ENCODE results near the gene NKX1-2. TPM values are rescaled to one million over a fixed set of nuclear protein-coding genes. Genes with fewer than 3 reads are reported as not detected.
A peak's percentile ranks its signal among the peaks of the same experiment; 100 is the strongest.

NKX1-2 gene
- 0.05 TPM for total RNA-seq

DNA sequence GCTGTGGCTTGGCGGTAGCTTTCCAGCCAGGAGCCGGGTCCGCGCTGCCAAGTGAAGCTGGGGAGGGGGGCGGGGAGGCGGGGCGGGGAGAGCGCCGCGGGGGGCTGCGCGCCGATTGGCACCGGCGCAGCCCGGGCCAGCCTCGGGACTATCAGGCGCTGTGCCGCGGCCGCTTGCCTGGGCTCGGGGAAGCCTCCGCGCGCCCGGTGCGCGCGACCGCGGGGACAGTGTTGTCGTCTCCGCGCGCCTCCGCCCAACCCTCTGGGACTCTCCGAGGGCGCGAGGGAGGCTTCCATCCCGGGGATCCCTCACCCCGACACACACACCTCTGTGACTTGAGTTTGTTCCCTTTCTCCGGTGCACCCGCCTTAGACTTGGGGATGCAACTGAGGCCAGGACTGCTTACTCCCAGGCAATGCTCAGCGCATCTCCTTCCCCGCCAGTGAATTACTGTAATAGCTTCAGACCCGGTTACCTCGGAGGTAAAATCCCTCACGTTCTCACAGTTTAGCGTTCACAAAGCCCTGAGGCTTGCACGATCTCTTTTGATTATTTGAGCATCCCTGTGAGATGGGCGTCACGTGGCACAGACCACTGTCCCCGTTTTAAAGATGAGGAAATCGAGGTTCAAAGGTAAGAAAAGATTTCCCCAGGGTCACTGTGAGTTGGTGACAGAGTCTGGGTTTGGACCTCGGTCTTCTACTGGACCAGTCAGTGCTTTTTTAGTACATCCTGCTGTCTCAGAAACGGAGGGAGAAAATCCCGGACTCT is at the start of gene NKX1-2:
TSS of gene NKX1-2 (minus strand) at position 24 of the 771 bp plus-strand sequence. CDS start 92 bp downstream, outside the sequence.
- DNase-seq (ENCODE audit: low spot score), result no peak
- ATAC-seq, result peak; percentile 53

DNA sequence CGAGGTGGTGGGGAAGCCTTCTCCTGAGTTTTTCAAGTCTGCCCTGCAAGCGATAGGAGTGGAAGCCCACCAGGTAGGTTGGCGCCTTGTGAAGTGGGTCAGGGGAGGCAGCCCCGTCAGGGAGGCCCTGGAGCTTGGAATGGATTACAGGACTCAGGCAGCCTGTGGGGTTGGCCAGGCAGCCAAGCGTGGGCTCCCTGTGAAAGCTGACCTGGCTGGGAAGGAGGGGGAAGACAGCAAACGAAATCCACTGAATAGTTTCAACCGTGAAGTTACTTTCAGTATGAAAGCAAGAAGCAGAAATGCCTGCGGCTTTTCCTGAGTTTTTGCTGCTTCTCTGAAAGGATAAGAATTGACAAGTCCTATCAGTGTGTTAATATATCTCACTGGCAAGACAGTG is 48.2 kb upstream of the NKX1-2 start:
- DNase-seq (ENCODE audit: low spot score) (no peak), ATAC-seq (no peak)

DNA sequence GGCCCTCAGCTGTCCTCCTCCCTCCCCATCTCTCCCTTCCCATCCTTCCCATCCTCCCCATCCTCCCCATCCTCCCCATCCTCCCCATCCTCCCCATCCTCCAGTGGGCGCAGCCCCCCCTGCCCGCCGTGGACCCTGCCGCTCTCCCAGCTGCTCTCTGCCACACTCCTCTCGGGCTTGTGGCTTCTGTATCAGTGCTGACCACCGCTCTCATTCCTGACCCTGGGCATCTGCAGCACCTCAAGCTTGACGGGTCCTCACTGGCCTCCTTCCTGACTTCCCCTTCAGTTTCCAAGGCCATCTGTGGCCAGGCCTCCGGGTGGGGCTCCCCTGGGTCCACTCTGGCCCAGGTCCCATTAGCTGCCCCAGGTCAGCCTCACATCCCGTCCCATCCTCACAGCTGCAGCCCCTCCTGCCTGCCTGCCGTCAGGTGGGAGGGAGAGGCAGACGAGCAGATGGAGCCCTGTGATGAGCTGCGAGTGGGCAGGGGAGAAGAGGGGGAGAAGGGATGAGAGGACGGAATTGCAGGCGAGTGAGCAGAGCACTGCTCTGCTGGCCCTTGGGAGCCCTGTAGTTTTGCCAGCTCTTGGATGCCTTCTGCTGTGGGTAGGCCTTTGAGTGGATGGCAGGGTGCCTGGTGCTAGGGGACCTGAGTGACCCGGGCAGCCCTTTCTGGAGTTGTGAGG is 47.5 kb upstream of the NKX1-2 start:
- ATAC-seq (peak; percentile 45), DNase-seq (ENCODE audit: low spot score) (no peak)

DNA sequence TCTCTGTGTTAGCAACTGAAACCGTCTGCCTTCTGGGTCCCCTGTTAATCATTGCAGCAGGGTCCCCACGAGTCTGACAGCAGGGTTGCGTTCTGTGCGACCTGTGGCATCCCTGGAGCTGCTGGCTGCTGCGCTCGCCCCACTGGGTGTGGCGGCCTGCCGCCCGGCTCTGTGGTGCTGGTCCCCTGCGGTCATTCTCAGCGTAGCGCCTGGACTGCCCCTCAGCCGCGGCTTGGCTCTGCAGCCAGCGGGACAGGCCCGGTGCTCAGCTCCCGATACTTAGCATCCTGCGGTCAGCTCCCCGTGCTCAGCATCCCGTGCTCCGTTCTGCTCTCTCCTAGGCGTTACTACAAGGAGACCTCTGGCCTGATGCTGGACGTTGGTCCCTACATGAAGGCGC is 46.8 kb upstream of the NKX1-2 start:
- no peak for ATAC-seq
- no peak for DNase-seq (ENCODE audit: low spot score)

DNA sequence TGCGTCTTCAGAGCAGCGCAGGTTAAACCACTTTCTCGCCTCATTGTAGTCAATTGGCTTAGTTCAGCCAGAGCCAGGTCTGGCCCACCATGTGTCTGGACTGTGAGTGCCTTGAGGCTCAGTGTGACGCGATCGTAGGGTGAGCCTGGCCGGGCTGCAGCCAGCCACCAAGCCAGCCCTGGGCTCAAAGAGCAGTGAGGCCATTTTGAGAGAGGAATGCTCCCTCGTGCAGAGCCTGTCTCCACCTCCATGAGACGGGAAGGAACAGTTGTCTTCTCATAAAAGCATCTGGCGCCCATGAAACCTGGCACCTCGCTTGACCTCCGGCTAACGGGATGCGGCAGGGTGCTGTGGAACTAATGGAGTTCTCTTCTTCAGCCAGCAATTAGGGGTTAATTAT is 46.3 kb upstream of the NKX1-2 start:
- DNase-seq (ENCODE audit: low spot score) (no peak), ATAC-seq (no peak)

DNA sequence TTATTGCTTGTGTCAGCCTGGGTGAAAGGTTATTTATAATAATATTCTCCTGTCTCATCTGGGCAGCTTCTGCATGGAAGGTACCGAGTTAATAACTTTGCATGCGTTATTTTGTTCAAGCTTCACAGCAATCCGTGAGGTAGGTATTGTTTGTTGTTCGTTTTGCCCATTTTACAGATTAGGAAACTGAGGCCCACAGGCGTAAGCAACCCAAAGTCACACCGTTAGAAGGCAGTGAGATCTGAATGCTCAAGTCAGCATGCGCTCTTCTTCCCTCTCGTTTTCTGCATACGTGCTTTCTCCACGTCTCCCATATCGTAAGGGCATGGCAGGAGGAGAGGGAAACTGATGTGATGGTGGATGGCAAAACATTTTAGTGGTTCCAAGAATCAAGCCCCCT is 45.9 kb upstream of the NKX1-2 start:
- no peak for ATAC-seq
- DNase-seq (ENCODE audit: low spot score), result no peak

DNA sequence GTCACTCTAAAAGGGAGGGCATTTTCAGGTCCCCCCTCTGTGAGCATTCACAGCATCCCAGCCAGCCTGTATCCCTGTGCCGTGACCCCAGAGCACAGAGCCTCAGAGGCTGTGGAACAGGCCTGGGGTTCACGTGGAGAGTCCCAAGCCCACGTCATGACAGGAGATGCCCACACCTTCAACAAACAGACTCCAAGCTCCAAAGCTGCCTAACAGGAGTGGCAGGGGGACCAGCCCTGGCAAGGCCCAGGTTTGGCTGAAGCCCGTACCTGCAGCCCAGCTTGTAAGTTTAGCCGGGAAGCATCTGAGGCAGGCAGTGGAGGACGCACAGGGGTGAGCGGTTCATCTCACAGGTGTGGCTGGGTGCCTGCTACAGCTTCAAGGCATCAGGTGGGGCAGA is 45.3 kb upstream of the NKX1-2 start:
- no peak for DNase-seq (ENCODE audit: low spot score)
- no peak for ATAC-seq

DNA sequence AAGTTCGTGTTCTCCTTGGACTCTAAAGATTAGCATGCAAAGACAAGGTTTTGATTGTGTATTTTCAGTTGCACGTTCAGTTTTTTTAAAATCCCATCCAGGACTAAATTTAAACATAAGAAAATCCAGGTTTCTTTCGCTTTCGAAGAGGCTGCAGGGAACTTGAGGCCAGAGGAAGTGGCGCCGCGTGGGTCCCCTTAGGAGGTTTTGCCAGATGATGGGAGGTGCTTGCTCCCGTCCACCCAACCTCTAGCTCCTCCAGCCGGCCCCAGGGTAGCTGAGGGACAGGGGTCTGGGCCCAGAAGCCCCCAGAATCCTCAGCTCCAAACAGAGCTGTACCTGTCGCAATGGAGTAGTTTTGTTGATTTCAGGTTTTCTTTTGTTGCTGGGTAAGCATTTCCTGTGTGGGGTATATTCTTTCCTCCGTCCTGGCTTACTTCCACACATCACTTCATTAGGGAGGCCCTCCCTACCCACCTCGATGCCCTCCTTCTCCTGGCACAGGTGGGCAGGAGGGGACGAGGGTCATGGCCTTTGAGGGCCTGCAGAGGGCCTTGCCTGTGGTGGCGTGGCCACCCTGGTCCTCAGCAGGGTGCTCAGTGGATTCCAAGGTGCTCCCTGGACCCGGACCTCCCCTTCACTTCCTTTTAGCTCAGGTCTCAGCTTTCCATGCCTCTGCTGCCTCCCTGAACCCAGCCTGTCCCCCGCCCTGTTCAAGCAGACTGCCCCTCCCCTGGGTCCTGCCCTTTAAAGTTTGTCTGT is 44.4 kb upstream of the NKX1-2 start:
- DNase-seq (ENCODE audit: low spot score) (no peak), ATAC-seq (no peak)

DNA sequence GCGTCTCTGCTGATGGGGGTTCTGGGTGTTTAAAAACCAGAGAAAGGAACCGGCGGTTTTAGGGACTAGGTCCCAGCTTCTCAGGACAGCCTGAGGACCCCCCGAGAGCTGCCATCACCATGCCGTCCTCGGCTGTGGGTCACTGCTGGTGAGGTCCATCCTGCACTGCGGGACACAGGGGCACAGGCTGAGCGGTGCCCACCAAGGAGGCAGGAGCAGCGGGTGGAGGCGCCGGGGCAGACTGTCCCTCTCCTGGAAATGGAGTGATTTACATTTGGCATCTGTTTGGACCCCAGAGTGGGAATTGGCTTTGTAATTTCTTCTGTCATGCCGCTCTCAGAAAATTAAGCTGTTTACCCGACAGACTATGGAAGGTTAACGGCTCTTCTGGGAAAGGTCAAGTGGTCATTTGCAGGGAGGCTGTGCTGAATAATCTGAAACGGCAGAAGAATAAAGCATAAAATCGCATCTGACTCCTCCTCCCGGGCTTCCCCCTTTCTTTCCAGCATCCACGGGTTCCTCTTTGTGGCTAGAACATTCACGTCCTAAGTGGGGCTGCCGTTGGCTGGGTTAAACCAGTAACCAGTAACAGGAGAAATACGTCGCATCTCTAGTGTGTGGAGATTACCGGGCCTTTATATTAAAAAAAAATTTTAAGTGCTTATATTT is 43.5 kb upstream of the NKX1-2 start:
- ATAC-seq (no peak), DNase-seq (ENCODE audit: low spot score) (no peak)

DNA sequence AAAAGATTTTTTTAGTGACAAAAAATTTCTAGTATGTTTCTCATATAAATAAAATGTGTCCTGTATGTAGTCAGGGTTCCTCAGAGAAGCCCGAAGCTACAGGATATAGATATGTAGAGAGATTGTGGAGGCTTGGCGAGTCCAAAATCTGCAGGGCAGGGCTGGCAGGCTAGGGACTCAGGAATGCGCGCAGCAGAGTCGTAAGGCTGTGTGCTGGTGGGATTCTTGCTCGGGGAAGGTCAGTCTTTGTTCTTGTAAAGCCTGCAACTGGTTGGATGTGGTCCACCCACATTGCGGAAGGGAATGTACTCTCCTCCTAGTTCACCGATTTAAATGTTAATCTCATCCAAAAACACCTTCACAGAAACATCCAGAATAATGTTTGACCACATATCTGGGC is 42.4 kb upstream of the NKX1-2 start:
- DNase-seq (ENCODE audit: low spot score), result no peak

DNA sequence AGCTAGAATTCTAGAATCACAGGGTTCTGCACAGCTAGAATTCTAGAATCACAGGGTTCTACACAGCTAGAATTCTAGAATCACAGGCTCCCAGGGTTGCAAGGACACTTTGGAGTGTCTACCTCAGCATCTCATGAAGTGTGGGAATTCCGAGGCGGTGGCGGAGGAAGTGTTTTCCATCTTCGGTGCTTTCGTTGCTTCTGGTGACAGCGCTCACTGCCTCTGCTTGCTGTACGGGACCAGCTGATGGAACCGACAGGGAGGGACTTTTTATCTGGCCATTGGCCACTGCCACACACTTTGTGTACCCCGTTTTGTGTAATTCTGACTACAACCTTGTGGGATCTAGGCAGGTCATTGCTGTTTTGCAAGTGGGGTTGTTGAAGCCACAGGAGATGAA is 41.3 kb upstream of the NKX1-2 start:
- DNase-seq (ENCODE audit: low spot score) (no peak), ATAC-seq (no peak)

More for the DNA sequence above, 42.4 kb upstream of the NKX1-2 start:
- ATAC-seq, result no peak

DNA sequence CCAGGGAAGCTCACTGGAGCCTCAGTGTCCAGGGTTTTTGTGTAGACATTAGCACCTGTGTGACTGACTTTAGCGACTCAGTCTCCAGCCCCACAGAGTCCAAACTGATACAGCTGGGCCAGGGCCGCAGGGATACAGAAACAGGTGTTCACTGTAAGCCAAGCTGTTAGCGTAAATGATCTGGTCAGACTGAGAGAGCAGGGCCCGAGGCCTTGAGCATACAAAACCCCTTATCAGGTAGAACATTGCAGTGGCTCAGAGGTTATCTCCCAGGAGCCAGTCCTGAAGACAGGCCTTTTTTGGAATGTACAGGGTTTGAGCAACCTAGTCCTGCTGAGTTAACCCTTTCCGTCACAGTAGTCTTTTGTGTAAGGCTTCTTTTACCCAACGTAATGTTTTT is 36.8 kb upstream of the NKX1-2 start:
- ATAC-seq, result no peak
- DNase-seq (ENCODE audit: low spot score), result no peak

DNA sequence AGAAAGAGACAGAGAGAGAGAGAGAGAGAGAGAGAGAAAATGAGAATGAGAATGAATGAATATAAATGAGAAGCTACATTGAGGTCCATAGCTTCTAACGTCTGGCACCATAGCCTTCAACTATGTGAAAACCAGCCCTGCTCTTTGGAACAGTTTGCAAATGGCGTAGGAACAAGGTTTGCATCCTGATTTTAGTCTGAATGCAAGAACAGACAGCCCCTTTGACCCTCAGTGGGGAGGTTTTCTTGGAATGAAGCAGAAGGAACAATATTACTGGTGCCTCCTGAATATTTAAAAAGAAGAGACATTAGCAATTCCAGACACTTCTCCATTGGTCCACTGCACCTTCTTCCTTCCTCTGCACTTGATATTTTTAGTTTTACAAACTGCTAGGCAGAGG is 34.8 kb upstream of the NKX1-2 start:
- DNase-seq (ENCODE audit: low spot score), result no peak

DNA sequence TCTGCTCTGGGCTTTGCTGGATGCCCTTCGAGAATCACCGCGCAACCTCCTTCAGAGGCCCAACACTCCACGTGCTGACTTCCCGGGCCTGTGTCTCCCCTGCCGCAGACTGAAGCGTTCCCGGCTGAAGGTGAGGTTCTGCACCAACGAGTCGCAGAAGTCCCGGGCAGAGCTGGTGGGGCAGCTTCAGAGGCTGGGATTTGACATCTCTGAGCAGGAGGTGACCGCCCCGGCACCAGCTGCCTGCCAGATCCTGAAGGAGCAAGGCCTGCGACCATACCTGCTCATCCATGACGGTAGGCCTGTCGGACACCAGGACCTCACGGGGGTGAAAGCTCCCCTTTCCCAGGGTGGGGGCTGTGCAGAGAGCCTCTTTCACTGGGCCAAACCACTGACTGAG is 34.2 kb upstream of the NKX1-2 start:
- ATAC-seq, result no peak
- DNase-seq (ENCODE audit: low spot score), result no peak

More for the DNA sequence above, 34.8 kb upstream of the NKX1-2 start:
- ATAC-seq, result no peak

DNA sequence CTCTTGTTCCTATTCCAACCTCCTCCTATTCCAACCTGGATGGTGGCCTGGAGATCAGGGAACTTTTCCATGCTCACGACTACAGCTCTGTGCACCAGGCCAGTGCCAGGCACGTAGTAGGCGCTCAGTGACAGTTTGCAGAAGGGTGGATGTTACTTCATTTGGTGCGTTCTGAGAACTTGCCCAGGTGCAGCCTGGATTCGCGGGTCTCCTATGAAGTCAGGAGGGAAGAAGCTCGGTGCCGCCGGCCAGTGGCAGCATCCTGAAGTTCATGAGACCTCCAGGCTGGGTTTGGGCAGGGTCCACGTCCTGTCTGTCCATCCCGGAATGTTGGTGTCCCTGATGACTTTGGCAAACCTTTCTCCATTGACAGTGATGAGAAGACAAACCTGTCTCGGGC is 33.0 kb upstream of the NKX1-2 start:
- ATAC-seq, result no peak
- no peak for DNase-seq (ENCODE audit: low spot score)

DNA sequence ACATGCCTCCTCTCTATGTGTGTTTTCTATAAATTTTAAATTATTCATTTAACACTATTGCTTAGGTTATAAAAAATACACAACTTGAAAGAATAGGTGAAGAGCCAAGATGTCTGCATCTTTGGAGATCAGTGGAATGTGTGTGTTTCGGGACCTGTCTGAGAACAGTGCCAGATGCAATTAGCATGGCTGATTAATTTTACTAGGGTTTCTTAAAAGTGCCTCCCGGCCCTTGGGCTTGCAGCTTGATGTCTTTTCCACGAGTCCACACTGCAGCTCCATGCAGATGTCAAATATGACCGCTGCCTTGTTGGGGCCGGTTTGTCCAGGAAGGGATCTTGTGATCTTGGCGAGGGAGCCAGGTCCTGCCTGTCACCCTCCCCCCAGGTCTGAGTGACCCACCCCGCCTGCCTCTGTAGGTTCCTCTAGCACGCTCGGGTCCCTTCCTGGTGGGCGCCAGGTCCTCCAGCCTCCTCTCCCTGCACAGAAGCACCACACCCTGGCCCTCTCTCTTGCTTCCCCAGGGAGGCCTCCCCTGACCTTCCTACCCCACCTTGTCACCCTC is 32.5 kb upstream of the NKX1-2 start:
- ATAC-seq, result no peak
- no peak for DNase-seq (ENCODE audit: low spot score)

DNA sequence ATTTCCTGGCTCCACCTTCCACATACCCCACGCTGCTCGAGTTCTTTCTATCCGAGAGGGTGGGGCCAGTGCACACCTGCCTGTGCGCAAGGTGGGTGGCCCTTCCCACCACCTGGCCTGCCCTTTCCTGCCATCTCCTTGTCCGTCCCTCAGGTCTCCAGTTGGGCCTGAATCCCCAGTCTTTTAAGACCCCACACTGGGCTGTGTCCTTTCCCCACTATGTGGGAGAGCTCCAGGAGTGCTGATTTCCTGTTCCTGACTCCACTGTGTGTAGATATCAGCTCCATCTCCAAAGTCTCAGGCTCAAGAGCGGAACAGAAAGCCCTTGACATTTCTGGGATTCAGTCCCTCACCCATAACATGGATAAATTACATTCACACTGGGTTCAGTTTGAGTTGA is 31.9 kb upstream of the NKX1-2 start:
- no peak for ATAC-seq
- no peak for DNase-seq (ENCODE audit: low spot score)

DNA sequence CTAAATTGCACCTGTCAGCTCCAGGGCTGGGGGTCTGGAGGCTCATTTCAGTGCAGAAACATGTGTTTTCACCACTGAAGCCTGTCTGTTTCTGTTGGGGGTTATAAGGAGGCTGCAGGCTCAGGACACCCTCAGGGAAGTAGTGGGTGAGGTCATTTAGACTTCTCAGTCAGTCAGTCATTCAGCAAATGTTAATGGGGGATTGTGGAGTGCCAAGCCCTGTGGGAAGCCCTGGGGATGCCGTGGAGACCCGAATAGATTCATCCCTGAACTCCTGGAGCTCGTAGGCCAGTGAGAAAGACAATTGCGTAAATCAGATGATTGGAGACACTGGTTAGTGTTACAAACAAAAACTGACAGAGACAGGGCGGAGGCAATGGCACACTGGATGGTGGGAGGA is 31.0 kb upstream of the NKX1-2 start:
- no peak for DNase-seq (ENCODE audit: low spot score)

DNA sequence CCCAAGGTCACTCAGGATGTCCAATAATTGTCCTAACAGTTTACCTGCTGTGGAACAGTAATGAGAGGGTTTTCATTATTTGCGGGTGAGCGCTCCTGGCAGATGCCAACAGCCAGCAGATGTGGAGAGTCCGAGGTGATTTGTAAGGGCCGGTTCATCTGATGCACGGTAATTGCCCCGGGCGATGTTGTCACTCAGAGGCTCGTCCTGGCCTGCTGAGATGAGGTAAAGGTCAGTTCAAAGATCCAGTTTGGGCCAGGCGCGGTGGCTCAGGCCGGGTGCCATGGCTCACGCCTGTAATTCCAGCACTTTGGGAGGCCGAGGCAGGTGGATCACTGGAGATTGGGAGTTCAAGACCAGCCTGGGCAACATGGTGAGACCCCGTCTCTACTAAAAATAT is 28.7 kb upstream of the NKX1-2 start:
- ATAC-seq (peak; percentile 73), DNase-seq (ENCODE audit: low spot score) (peak; percentile 88)

More for the DNA sequence above, 31.0 kb upstream of the NKX1-2 start:
- no peak for ATAC-seq

DNA sequence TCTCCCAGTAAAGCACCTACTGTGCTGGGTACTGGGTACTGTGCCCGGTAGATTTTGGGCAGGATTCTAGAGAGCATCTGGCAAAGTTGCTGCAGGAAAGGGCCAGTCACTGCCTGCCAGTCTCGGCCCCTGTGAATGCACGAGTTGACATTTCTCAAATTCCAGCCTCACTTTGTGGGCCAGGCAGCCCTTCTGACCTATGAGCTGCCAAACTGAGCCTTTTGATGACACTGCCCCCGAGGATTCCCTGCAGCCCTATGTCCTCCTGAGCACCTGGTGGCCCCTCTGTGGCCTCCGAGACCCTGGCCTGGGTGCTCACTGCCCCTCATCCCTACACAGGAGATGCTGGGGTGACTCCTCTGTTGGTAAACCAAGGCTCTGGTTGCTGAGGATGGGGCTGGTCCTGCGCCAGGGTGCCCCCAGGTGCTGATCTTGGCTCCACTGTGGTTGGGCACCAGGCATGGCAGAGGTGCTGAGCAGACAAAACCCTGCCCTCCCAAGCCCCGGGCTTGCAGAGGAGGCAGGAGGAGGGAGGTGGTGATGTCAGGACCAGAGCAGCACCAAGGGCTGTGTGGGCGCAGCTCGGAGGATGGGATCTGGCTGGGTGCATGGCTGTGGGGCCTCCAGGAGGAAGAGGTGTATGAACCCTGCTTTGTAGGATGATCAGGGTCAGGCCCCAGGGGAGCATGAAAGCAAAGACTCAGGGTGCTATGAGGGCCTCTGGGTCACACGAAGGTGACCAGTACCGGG is 28.0 kb upstream of the NKX1-2 start:
- ATAC-seq (peak; percentile 22), DNase-seq (ENCODE audit: low spot score) (no peak)

Data from left lobe of liver (tissue), 2 donors.